ENCODE results near the gene ZNF205.
"Not testable (repeated sequence)": the region's sequence is repeated elsewhere in the genome, so short reads cannot be mapped to it uniquely, and the experiment has no call there.

The ZNF205 gene

DNA sequence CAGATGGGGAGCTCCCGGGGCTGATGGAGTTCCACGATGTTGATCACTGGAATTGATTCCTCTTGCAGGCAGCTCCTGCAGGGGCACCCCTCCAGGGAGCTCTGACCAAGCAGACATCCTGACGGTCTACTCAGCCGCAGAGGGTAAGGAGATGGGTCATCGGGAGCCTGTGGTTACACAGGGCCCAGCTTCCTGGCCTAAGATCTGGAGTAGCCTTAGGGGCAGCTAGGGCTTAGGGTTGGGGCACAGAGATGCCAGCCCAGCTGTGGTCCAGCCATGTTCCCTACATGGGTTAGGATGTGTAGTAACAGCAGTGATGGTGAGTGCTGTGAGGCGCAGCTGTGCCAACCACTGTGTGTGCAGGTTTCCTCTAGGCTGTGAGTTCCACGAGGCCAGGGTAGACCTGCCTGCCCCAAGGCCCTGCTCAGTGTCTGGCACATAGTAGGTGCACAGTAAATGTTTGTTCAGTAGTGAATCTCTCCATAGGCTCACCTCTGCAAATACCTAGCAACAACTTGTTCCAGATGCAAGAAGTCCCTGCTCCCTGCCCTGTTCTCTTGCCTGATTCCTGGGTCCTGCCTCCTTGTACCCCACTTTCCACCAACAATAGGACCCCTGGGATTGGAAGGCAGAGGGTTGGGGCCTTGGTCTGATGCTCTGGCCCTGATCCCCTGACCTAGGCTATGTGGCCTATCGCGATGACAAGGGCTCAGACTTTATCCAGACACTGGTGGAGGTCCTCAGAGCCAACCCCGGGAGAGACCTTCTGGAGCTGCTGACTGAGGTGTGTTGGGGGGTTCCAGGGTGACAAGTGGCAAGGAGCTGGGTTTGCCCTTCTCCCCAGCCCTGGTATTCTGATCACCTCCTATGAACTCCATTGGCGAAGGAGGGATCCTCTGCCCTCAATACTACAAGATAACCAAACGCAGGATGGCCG lies 36.1 kb downstream of the ZNF205 start:
- no peak for DNase-seq (ENCODE audit: low read depth)

DNA sequence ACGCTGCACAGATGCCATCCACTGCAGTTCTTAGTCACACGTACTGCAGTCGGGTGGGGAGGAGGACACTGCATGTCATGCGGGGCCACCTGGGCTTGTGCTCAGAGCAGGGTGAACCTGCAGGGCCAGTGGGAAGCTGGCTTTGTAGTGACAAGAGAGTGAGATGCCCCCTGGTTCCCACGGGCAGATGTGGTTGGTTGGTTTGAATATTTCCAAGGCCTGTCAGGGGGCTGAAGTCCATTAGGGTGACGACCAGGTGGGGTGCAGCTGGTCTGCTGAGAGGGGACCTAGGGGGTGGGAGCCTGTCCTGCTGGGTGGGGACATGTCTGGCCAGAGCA lies 36.8 kb downstream of the ZNF205 start:
- no peak for DNase-seq (ENCODE audit: low read depth)

DNA sequence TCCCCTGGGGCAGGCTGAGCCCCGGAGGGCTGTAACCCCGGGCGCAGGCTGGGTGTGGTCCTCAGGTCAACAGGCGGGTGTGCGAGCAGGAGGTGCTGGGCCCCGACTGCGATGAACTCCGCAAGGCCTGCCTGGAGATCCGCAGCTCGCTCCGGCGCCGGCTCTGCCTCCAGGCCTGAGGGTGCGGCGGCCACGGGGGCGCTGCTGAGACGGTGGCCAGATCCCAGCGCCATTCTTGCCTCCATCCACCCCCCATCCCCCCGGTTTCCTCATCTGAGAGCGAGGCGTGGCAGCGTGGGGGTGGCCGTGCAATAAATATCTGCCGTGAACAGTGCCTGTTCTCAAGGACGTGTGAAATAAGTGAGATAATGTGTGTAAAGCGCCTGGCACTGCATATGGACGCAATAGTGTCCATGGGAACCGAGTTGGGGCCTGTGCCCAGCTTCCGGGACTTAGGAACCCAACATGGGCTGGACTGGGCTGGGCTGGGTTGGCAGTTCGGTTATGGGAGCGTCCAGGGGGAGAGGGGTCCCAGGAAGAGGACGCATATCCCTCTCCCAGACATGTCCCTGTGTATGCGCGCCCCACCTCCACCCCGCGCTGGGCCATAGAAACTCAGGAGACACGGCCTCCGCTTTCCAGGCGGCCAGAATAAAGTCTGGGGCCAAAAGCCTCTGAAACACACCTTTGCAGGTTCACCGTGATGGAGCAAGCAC lies 37.4 kb downstream of the ZNF205 start:
- DNase-seq (ENCODE audit: low read depth): no peak

DNA sequence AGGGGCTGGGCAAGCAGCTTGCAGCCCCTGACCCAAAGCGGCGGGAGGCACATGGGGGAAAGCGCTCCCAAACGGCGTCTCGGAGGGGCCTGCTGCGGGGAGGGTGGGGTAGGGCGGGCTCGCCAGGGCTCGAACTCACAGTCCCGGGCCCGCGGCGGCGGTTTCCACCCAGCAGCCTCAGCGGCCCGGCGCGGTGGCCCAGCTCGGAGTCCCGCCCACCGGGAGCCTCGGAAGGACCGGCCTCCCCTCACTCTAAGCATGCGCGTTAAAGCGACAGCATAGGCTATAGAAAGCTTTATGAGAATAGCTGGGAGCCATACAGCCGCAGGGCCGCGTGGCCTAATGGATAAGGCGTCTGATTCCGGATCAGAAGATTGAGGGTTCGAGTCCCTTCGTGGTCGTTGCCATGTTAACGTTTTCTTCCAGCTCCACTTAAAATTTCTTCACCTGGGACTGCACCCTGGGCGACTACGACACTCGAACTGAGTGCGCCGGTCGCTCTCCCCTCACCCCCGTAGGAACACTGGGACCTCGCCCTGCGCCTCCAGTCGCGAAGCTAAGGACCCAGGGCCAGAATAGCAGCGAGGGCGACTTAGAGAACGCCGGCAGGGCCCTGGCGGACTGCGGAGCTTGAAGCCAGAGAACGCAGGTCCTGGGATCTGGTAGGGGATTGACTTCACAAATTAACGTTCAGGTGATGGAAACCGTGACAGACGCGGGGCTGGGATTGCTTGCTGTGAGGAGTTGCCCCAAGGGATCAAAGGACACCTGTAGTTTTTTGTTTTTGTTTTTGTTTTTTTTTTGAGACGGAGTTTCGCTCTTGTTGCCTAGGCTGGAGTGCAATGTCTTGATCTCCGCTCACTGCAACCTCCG lies 38.2 kb downstream of the ZNF205 start:
- peak; percentile 98 for DNase-seq (ENCODE audit: low read depth)

GRCh38 chr16:3152027-3152276 lies 39.6 kb downstream of the ZNF205 start:
- DNase-seq (ENCODE audit: low read depth): no peak

DNA sequence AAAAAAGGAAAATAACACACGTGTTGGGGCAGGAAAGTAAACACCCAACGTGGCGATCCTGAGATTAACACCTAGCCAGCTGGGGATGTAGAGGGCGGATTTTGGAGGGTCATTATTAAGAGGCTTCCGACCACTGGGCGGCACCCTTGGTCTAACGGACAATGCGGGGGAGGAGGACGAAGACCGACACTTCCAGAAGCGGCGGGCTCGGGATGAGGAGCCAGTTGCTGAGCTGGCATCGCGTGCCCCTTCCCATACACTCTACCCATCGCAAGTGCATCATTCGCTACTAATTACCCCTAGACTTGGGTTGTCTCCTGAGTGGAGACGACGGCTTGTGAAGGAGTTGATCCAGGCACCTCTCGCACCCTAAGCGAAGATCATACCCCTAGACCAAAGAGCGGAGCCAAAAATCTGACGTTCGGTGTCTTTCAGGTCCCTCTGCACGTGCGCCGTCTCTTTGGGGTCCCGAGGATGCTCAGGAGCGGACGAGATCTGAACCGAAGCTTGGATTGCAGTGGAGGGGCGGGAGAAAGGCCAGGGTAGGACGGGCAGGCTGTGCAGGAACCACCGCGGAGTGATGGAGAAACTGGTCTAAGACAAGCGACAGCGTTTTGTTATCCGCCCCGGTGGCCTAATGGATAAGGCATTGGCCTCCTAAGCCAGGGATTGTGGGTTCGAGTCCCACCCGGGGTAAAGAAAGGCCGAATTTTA lies 40.0 kb downstream of the ZNF205 start:
- peak; percentile 55 for DNase-seq (ENCODE audit: low read depth)

DNA sequence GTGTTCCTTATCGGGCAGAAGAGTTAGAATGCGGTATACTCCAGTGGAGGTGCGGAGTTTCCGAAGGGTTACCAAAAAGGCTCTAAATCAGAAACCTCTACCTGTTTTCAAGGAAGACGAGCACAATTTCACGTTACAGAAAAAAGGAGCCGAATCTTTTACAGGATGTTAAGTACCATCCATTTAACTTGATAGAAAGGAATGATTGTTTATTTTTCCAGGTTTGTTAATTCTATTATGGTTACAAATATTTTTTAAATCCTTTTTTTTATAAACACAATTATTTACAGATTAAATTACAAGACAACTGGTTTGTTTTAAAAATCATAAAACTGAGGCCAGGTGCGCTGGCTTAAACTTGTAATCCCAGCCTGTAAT lies 40.6 kb downstream of the ZNF205 start:
- no peak for DNase-seq (ENCODE audit: low read depth)

GRCh38 chr16:3155181-3155580 lies 42.8 kb downstream of the ZNF205 start:
- no peak for DNase-seq (ENCODE audit: low read depth)

DNA sequence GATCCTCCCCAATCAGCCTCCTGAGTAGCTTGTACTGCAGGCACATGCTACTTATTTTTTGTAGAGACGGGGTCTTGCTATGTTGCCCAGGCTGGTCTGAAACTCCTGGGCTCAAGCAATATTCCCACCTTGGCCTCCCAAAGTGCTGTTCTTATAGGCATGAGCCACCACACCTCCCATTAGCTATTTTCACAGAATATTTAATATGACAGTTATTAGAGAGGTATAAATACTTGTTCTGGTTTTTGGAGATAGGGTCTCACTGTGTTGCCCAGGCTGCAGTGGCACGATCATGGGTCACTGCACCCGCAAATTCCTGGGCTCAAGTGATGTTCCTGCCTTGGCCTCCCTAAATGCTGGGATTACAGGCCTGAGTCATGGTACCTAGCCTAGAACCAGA lies 43.6 kb downstream of the ZNF205 start:
- no peak for DNase-seq (ENCODE audit: low read depth)

- peak; percentile 20 for DNase-seq (ENCODE audit: low read depth)
Observed at GRCh38 chr16:3157229-3158025, 45.0 kb downstream of the ZNF205 start.

GRCh38 chr16:3158026-3158509 lies 45.7 kb downstream of the ZNF205 start:
- DNase-seq (ENCODE audit: low read depth): no peak

DNA sequence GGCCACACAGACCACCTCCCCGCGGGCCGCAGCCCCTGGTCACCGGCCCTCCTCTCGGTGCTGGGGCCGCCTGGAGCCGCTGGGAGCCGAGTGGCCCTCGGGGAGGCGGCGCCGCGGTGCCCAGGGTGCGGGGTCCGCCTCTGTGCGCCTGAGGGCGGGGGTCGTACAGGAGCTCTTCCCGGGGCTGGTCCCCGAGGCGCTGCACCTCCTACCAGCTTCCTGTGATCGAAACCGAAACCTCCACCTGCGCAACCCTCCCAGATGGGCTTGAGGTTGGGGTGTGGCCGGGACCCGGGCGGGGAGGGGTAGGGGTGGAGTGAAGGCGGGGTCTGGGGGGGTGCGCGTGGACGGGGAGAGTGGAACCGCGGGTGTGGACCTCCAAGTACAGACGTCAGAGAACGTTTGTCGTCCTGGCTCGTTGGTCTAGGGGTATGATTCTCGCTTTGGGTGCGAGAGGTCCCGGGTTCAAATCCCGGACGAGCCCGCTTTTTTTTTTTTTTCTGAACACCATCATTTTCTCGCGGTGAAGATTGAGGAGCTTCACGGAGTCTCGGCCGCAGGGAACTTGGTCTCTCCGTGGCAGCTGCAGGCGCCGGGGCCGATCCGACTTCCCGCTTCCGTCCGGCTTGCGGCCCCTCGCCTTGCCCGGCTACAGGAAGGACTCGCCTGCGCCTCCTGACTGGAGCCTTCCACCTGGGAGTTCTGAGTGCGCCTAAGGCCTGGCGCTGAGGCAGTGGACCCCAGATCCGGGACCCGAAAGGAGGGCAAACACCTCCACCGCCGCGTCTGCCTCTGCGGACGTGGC lies 46.3 kb downstream of the ZNF205 start:
- DNase-seq (ENCODE audit: low read depth): peak; percentile 91

- no peak for DNase-seq (ENCODE audit: low read depth)
Observed at GRCh38 chr16:3161235-3162018, 49.0 kb downstream of the ZNF205 start.

DNA sequence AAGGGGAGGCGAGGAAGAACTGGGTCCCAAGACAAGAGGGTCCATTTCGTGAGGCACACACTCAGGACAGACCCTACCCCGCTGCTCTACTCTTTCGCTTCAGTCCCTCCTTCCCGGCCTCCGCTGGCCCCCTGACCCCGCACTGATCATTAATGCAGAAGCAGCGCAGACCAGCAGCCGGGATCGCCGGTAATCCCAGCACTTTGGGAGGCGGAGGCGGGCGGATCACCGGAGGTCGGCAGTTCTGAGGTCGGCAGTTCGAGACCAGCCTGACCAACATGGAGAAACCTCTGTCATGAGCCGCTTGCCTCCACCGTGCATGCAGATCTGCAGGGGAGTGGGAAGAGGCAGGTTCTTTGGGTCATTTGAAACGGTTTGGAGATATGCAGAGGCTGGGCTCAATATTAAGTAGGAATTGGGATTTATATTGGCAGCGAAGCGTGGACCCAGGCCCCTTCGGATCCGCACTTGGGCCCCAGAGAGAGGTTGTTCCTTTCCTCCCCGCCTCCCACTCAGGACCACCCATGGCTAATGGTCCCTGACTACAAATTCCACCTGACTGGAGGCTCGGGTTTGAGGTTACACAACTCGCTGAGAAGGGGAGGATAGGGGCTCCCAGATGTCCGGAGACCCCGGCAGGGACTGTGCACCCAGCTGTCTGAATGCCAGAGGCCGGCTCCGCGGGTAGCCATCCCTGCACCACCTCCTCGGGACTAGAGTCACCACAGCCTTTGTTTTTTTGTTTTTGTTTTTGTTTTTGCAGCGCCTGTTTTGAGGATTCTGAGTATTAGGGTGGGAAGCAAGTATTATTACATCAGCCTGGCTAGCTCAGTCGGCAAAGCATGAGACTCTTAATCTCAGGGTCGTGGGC lies 52.0 kb downstream of the ZNF205 start:
- DNase-seq (ENCODE audit: low read depth): no peak

GRCh38 chr16:3165111-3165822 lies 52.9 kb downstream of the ZNF205 start:
- DNase-seq (ENCODE audit: low read depth): no peak

DNA sequence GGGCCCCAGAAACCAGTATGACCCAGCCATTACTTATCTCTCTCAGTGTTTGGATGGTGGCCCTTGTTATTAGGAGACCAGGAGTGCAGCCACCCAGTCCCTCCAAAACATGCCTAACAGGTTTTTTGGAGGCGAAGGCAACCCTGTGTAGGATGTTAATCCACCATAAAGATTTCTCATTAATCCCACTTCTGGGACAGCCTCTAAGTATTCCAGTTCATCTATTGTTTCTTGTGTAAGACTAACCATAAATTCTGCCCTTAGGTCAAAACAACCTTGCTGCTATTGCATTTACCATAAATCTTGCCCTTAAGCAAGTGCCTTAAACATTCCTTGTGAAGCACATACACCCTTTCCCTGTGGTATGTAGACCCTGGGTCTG lies 54.1 kb downstream of the ZNF205 start:
- DNase-seq (ENCODE audit: low read depth): no peak

- not testable (repeated sequence) for DNase-seq (ENCODE audit: low read depth)
Observed at GRCh38 chr16:3168729-3169128, 56.3 kb downstream of the ZNF205 start.
